CD1c-positive myeloid dendritic cell (primary cell): Measurements from ENCODE around the gene ZMIZ1.

Experiments
- DNase-seq: peaks from one replicate; pipeline ENCODE4 v3.0.0-alpha.2; 2016; ENCODE audit errors: extremely low spot score

The ZMIZ1 gene

DNA sequence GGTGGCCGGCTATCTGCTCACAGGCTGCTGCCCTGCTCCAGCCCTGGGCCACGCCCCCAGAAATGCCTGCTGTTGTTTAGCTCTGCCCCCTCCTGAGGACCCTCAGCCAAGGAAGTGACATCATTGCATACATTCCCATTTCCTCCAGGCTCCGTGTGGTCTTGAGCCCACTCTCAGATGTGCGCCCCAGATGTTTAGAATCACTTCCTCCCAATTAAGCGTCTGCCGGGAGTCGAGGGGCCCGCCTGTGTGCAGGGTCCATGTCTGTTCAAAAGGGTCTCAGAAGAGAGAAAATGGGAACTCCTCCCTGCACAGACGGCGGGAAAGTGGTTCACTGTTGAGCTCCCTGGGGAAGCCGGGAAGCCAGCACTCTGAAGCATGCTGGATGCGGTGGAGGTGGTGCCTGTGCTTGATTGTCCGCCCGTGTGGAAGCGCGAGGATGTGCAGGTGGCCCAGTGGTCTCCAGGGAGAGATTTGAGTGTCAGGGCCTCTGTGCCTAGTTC, 161.6 kb downstream of the ZMIZ1 start:
- no peak for DNase-seq

- no peak for DNase-seq
These were observed 162.1 kb downstream of the ZMIZ1 start for GRCh38 chr10:79230850-79231249.

GRCh38 chr10:79231908-79232307, 163.1 kb downstream of the ZMIZ1 start:
- no peak for DNase-seq

GRCh38 chr10:79232864-79233263, 164.1 kb downstream of the ZMIZ1 start:
- DNase-seq, result no peak

DNA sequence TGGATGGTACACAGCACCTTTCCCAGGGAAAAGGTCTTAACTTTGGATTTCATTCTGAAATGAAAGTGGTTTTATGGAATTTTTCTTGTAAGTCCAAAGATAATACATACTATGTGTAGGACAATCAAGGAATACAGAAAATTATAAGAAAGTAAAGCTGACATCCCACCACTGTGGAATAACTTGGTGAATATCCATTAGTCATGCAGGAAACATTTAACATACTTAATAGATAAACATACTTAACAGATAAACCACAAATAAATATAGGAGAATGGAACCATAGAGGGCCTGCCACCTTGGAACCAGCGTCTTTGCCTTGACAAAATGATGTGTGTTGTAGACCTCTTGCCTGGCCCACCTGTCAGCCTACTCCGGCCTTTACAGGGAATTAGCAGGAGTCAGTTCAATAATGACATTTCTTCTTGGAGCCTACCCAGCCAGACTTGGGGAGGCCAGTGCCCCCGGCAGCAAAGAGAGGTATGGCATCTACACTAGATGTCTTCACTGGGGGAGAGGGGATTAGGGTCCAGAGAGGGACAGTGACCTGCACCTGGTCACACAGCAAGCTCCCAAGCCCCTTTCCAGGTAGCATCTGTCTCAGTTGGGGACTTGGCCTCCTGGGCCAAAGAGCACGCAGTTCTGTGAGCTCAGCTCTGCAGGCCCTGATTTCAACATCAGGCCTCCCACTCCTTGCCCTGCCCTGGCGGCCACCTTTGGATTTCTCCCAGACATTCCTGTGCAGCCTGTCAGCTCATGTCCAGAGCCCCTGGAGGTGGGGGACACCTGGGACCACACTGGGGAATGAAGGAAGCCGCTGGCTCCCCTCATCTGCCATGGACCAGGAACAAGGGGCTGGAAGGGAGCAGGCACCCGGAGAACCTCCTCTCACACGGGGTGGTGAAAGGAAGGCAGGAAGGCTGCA, 165.9 kb downstream of the ZMIZ1 start:
- DNase-seq, result no peak

DNA sequence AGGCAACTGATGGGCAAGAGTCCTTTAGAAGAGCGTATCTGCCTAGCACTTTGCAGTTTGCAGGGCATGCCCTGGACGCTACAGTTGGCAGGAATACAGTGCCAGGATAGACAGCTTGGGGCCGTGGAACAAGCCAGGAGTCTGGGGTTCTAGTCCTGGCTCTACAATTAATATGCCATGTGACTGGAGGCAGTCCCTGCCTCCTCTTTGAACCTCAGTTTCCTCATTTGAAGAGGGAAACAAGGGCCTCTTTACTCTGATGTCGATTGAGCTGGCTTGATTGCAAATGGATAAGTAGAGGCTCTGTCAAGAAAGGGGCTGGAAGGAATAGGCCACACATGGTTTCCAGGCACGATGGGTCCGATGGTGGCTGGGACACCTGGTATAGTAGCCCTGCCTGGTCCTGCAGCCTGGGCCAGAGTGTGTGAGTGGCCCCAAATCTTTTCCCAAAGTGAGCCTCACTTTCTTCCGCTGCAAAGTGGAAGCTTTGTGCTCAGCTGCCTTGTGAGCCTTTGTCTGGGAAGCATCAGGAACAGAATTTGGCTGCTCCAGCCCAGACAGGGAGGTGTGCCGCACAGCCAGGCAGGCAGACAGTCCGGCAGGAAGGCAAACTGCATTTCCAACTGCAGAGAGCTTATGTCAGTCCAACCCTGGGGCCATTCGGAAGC, 167.1 kb downstream of the ZMIZ1 start:
- DNase-seq, result no peak

GRCh38 chr10:79236433-79236765, 167.6 kb downstream of the ZMIZ1 start:
- DNase-seq, result no peak

- DNase-seq, result peak; percentile 46
These were observed 168.8 kb downstream of the ZMIZ1 start for GRCh38 chr10:79237454-79238157.

GRCh38 chr10:79238158-79238520, 169.4 kb downstream of the ZMIZ1 start:
- no peak for DNase-seq

DNA sequence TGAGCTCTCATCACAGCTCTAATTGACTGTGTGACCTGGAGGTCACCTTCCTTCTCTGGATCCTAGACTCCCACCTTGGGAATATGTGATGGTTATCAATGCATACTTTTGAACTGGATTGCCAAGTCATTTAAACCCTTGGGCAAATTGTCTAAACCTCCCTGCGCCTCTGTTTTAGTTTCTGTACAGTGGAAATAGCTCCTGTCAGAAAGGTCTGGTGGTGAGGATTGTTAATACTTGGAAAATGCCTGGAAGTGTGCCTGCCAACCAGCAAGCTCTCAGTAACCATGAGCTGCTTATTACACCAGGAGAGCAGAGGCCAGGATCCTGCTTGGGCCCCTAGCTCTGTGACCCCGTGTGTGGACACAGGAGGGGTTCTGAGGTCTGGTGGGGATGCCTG, 169.8 kb downstream of the ZMIZ1 start:
- no peak for DNase-seq

- DNase-seq, result peak; percentile 93
These were observed 170.6 kb downstream of the ZMIZ1 start for GRCh38 chr10:79239275-79239779.

DNA sequence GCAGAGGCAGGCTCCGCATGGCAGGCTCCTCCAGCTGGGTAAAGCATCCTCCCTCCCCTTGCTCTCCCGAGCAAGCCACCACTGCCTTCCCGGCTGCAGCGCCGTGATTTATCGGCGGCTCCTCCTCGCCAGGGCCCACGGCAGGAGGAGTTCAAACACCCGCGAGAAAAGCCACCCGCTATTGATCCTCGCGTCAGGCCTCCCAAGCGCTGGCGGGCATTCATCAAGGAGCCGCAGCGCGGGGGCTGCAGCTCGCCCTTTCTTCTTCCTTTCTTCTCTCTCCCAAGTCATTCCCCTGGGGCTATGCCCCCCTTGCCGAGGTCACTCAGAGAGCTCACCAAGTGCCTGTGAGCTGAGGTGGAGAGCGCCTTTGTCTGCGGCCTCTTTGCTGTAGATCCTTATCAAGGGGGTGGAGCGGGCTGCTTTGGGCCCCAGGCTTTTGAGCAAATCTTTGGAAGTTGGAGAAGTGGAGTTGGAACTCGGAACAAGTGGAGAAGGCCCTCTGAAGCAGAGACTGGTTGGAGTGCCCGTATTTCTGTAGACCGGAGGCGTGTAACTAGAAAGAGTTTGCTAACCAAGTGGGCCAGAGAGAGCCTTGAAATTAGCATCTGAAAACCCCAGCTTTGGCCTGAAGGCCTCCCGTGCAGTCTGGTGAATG, 171.3 kb downstream of the ZMIZ1 start:
- no peak for DNase-seq

DNA sequence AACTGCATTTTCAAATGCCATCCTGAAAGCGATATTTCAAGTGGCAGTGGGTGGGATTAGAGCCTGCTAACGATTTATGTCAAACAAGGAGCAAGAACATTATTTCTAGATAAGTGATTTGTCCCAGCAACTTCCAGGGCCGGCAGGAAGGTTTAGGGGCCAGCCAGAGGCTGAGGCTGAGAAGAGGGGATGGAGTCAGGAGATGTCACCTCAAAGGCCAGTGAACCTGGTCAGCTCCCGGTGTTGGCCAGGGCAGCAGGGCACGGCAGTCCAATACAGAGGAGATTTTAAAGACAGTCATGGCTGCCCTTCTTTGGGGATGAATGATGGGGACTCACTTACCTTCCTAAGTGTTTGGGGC, 172.8 kb downstream of the ZMIZ1 start:
- no peak for DNase-seq

- DNase-seq, result peak; percentile 95
These were observed 173.3 kb downstream of the ZMIZ1 start for GRCh38 chr10:79241990-79242619.

- DNase-seq, result peak; percentile 81
These were observed 173.9 kb downstream of the ZMIZ1 start for GRCh38 chr10:79242620-79243152.

DNA sequence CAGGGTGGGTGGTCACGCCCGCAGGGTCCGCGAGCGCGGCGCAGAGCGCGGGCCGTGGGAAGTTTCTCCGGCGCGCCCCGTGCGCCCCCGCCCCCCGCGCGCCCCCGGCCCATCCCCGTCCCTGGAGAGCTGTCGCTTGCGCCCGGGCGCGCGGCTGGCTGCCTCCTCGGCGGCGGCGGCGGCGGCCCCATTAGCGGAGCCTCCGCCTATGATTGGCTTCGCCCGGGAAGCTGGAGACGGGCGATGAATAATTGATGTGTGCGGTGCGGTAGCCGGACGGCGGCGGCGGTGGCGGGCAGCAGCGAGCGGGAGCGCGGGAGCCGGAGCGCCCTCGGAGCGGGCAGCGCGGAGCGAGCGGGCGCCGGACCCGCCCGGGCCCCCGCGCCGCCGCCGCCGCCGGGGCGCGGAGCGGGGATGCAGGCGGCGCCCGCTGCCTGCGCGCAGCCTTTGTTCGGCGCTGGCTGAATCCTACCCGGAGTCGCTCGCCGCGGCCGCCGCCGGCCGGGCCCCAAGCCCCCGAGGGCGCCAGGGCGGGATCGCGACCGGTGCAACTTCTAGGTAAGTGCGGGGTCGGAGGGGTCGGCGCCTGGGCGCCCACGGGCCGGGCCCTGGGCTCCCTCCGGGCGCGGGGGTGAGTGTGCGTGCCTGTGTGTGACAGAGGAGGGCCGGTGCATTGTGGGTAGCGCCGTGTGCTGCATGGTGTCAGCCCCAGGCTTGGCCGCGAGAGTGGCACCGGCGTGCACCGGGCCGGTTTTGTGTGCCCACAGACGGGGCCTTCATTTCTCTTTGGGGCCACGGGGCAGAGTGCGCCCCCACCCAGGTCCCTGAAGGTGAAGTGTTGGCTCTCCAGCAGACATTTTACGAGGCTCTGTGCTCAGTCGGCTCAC, 174.7 kb downstream of the ZMIZ1 start:
- peak; percentile 71 for DNase-seq

- DNase-seq, result no peak
These were observed 175.3 kb downstream of the ZMIZ1 start for GRCh38 chr10:79244068-79244442.

DNA sequence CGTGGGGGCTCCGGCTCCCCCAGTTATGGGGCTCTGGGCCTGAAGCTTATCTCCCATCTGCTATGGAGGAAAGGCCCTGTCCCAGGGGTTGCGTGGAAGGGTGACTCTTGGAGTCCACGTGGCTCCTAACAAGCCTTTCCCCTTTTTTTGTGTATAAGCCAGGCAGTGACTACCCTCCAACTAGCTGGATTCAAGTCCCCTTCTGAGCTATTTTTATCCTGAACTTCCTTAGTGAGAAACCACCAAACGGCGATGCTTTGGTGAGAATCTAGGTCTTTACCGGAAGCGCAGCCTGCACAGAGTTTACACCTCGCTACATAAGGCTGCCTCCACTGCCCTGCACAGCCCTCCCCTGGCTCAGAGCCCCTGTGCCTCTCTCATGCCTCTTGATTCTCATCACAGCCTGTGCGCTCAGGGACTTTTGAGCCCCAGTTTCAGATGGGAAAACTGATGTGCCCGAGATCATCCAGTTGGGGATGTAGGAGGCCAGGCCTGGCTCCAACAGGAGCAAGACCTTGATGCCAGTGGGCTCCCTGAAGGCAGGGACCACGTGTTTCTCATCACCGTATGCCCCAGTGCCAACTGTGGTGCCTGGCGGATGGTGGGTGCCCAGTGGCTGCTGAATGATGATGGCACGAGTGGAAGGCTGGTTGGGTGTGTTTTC, 176.2 kb downstream of the ZMIZ1 start:
- peak; percentile 87 for DNase-seq

DNA sequence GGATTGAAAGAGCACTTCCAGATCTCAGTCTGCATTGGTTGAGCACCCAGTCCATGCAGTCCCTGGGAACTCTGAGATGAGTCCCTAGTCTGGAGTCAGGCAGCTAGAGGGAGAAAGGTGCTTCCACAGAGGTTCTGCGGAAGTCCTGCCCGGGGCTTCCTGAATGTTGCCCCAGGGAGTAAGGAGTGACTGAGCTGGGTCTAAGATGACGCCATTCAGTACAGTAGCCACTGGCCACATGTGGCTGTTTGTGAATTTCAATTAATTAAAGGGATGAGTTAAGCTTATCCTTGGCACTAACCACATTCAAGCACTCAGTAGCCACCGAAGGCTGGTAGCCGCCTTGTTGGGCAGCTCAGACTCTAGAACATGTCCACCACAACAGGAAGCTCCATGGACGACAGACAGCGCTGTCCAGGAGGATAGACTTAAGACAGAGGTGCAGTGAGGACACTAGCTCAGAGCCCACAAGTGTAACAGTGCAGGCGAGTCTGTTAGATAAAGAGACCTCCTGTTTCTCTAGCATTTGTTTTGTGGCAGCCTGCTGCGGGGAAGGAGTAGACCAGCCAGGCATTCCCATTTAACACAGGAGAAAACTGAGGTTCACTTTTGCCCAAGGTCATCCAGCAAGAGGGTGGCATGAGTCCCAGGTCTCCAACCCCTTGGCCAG, 176.9 kb downstream of the ZMIZ1 start:
- DNase-seq, result peak; percentile 50
